ENCODE measurements around the gene PUM1.

PUM1 gene

GRCh38 chr1:30883389-30884172 lies 181.9 kb downstream of the PUM1 start:
- DNase-seq (ENCODE audit: low read depth) = no peak
- Histone ChIP-seq H3K9ac (ENCODE audit: low read length) (no peak overlapping the region), H3K9me3 (ENCODE audit: control insufficient read depth, low read length) (no peaks in the 10 kb centered on the region), H3K27me3 (replicated peaks; ENCODE audit: control insufficient read depth, insufficient read depth, low read length) (no peaks in the 10 kb centered on the region), H3K36me3 (ENCODE audit: control insufficient read depth, insufficient read depth, low read length, severe bottlenecking) (no peaks in the 10 kb centered on the region), H3K4me1 (ENCODE audit: control insufficient read depth, insufficient read depth, low read length) (peaks cover 22% of the 10 kb centered on the region), H3K4me3 (ENCODE audit: low read length) (no peak overlapping the region)

DNA sequence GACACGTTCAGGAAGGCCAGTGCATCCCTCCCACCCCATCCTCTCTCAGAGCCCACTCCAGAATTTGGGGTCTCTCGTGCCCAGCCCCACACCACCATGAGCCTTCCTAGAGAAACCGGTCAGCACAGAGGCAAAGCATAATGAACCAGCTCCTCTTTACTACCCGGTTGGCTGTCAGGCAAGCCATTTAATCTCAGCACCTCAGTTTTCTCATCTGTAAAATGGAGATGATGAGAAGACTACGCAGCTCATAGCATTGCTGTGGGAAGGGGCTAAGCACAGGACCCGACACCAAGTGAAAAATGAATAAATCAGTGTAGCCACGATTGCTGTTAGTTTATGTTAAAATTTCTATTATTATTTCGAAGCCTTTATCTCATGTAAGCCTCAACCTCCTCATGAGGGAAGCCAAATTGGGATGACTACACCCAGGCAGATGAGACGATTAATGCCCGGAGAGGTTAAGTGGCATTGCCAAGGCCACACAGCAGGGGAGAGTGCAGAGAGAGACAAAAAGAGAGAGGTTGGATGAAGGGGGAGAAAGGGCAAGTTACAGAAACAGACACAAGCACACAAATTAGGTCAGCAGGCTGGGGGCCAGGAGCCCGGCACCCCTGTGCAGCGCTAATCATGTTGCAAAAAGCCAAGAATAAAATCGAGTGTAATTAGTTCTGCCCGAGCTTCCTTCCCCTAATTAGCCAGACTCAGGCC lies 182.7 kb downstream of the PUM1 start:
- DNase-seq (ENCODE audit: low read depth) = no peak
- Histone ChIP-seq H3K4me3 (ENCODE audit: low read length) (no peak overlapping the region), H3K36me3 (ENCODE audit: control insufficient read depth, insufficient read depth, low read length, severe bottlenecking) (no peaks in the 10 kb centered on the region), H3K27me3 (replicated peaks; ENCODE audit: control insufficient read depth, insufficient read depth, low read length) (no peaks in the 10 kb centered on the region), H3K9me3 (ENCODE audit: control insufficient read depth, low read length) (no peaks in the 10 kb centered on the region), H3K4me1 (ENCODE audit: control insufficient read depth, insufficient read depth, low read length) (peaks cover 20% of the 10 kb centered on the region), H3K9ac (ENCODE audit: low read length) (no peak overlapping the region)

Measured in adipocyte (in vitro differentiated cells).